ENCODE measurements around the gene ZNF396.
A peak's percentile ranks its signal among the peaks of the same experiment; 100 is the strongest.

Gene ZNF396

DNA sequence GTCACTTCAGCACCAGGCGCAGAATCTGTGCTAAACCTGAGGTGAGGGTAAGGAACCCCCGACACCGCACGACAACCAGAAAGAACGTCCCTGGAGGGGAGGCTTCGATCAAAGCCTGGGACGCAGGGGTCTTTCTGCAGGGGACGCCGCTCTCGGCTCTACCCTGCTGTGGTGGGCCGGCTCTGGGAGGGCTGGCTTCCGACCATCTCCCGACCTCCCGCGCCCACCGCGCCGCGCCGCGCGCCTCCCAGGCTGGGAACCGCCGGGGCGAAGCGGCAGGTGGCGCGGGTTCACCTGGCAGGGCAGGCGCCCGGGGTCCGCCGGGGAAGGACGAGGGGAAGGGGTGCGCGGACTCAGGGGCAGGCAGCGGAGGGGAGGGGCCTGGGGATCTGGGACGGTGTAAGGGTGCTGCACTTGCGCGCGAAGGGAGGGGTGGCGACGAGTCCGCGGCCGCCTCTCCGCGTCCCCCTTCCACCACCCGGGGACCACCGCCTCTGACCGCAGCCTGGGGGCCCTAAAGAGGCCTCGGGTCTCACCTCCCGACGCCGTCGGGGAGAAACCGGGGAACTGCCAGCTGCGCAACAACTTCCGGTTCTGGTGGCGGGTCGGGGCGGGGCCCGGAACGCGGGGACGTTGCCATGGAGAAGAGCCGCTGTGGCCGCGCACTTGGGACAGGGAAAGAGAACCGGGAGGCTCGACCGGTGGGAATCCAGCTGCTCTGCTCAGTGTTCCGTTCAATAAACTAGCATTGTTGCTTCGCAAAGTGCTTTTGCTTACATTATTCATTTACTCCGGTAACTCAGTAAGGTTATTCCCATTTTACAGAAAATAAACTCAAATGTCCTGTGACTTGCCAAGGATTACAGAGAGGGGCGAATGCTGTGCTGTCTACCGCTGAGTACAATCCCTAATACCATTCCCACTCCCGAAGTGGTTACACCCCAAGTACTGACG, at the start of gene ZNF396:
Gene ZNF396, minus strand, starts transcription at position 596 of the 954 bp plus-strand sequence. CDS start 3,045 bp downstream, outside the sequence.
- DNase-seq (ENCODE audit: low read depth in 3 of 3): peak; percentile 37 to 51 (median 49)

- DNase-seq (ENCODE audit: low read depth in 3 of 3): no peak
These were observed 49.6 kb upstream of the ZNF396 start for GRCh38 chr18:35426786-35427185.

- no peak for DNase-seq (ENCODE audit: low read depth in 3 of 3)
These were observed 47.2 kb upstream of the ZNF396 start for GRCh38 chr18:35424356-35424755.

DNA sequence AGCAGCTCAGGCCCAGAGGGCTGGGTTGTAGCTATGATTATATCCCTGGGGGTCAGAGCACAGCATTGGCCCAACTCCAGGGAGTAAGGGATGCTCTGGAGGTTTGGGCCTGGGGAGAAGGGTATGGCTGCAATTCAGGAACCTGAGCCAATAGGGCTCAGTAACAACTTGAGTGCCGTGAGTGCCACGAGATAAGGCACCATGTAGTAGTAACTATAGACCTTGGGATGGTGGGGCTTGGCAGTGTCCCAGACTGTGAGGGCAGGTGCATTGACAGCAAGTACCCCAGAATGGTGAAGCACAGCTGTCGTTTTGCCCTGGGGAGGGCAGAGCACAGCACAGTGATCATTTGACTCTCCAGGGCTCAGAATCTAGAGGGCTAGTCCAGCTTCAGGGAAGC, 45.1 kb upstream of the ZNF396 start:
- no peak for DNase-seq (ENCODE audit: low read depth in 3 of 3)

DNA sequence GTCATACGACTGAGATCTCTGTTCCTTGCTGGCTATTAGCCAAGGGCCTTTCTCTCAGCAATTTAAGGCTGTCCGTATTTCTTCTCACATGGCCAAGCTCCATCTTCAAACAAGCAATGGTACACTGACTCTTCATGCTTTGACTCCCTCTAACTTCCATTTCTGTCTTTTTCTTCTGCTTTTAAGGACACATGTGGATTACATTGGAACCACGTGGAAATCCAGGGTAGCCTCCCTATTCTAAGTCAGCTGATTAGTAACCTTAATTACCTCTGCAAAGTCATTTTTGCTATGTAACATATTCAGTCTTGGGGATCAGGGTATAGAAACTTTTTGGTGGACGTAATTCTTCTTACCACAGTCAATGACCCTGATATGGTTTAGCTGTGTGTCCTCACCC, 41.5 kb upstream of the ZNF396 start:
- DNase-seq (ENCODE audit: low read depth in 3 of 3): no peak

DNA sequence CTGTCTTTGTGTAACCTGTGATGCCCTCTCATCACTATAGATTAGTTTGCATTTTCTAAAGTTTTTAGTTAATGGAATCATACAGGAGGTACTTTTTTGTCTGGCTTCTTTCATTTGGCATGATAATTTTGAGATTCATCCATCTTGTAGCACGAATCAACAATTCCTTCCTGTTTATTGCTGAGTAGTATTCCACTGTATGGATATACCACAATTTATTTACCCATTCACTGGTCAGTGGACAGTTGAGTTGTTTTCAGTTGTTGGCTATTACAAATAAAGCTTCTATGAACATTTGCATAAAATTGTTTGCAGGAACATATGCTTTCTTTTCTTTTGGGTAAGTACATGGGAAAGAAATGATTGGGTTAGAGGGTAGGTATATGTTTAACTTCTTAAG, 40.1 kb upstream of the ZNF396 start:
- no peak for DNase-seq (ENCODE audit: low read depth in 3 of 3)

- no peak for DNase-seq (ENCODE audit: low read depth in 3 of 3)
These were observed 38.5 kb upstream of the ZNF396 start for GRCh38 chr18:35415511-35416073.

GRCh38 chr18:35413163-35413511, 36.0 kb upstream of the ZNF396 start:
- DNase-seq (ENCODE audit: low read depth in 3 of 3): no peak

- DNase-seq (ENCODE audit: low read depth in 3 of 3): no peak
These were observed 34.7 kb upstream of the ZNF396 start for GRCh38 chr18:35411625-35412351.

DNA sequence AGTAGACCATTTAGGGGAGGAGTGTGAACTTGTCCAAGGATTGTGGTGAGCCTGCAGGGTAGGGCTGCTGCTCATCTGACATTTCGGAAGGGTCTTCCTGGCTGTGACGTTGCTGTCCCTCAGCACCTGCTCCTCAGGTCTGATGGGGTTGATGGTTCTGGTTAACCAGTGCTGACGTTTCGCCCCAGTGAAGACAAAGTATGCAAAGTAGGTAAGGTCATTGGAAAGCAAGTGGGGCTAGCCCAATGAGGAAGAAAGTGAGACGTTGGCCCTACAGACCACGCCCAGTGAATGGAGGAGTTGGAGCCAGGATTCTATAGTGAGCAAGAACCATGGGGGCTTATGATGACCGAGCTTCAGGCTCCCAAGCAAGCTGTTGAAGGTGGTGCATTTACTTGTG, 33.4 kb upstream of the ZNF396 start:
- DNase-seq (ENCODE audit: low read depth in 3 of 3): no peak

DNA sequence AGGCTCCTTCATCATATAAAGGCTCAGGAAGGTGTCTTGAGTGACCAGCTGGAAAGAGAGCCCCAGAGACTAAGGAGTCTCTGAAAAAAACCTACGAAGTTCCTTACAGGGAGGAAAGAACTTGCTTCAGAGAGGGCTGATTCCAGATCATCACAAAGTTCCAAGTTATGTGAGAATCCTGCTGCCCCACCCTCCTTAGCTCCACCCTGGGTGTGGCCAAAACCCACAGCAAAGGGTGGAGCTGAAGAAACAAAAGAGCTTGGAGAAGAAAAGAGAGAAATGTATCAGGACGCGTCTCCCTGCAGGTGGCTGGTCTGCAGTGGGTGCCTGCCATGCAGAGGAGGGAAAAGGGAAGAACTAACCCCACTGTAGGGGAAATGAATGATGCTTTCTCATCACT, 32.8 kb upstream of the ZNF396 start:
- DNase-seq (ENCODE audit: low read depth in 3 of 3): no peak

GRCh38 chr18:35408843-35409261, 31.7 kb upstream of the ZNF396 start:
- DNase-seq (ENCODE audit: low read depth in 3 of 3): no peak

DNA sequence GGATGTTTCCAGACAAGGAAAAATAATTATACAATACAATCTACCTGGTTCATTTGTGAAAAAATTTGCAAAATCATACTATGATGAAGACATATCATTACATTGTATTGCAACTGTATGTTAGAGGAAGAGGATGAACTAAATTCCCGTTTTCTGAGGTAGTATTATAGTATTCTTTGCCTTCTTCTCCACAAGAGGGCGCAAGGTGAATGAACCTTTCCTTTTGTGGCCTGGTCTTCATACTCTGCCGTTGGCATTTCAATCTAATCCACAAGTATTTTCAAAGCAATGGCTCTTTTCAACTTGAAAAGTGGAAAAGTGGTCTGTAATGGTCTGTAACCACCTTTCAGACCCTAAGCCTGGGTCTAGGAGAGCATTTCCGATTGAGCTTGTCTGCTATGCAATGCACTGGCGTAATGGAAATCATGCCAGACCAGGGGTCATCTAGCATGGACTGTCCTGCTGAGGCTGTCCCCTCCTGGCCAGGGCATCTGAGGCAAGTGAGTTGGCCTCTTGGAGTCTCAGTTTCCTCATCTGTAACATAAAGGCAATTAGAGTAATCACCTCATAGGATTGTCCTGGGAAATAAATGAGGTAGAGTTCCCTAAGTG, 30.8 kb upstream of the ZNF396 start:
- peak in 1 of 3 experiments; percentile 17 for DNase-seq (ENCODE audit: low read depth in 3 of 3)

DNA sequence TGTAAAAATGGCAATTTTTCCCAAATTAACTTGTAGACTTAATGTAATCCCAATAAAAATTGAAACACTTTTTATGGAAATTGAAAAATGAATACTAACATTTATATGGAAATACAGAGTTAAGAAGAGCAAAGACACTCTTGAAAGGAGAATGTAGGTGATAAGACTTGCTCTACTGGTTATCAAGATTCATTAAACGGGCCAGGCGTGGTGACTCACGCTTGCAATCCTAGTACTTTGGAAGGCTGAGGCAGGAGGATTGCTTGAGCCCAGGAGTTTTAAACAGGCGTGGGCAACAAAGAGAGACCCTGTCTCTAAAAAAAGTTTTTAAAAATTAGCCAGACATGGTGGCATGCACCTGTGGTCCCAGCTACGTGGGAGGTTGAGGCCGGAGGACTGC, 29.5 kb upstream of the ZNF396 start:
- no peak for DNase-seq (ENCODE audit: low read depth in 3 of 3)

GRCh38 chr18:35397976-35398375, 20.8 kb upstream of the ZNF396 start:
- DNase-seq (ENCODE audit: low read depth in 3 of 3): no peak

- no peak for DNase-seq (ENCODE audit: low read depth in 3 of 3)
These were observed 16.6 kb upstream of the ZNF396 start for GRCh38 chr18:35393716-35394115.

GRCh38 chr18:35392375-35392774, 15.2 kb upstream of the ZNF396 start:
- no peak for DNase-seq (ENCODE audit: low read depth in 3 of 3)

DNA sequence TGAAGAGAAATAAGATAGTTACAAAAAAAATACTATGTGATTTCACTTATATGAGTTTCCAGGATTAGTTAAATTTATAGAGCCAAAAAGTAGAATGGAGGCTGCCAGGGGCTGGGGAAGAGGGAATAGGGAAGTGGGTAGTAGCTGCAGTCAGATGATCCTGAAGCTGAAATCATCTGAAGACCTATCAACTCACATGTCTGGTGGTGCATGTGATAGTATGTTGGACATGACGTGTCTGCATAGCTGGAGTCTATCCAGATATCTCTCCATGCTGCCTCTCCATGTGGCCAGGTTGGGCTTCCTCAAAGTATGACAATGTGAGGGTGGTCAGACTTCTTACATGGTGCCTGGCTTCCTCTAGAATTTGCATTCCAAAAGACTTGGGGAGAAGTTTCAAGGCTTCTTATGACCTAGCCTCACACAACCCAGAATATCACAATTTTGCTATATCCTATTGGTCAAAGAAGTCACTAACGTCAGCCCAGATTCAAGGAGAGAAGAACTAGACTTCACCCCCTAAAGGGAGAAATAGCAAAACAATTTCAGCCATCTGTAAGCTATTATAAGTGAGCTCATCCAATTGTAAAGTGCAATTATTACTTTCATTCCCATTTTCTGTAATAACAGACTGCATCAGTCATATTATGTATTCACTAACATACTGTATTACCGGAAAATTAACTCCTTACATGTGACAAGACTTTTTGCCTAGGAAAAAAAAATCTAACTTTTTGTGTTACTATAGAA, 14.0 kb upstream of the ZNF396 start:
- DNase-seq (ENCODE audit: low read depth in 3 of 3): no peak

- no peak for DNase-seq (ENCODE audit: low read depth in 3 of 3)
These were observed 12.0 kb upstream of the ZNF396 start for GRCh38 chr18:35389095-35389618.

GRCh38 chr18:35387152-35387571, 10.0 kb upstream of the ZNF396 start:
- DNase-seq (ENCODE audit: low read depth in 3 of 3): no peak

DNA sequence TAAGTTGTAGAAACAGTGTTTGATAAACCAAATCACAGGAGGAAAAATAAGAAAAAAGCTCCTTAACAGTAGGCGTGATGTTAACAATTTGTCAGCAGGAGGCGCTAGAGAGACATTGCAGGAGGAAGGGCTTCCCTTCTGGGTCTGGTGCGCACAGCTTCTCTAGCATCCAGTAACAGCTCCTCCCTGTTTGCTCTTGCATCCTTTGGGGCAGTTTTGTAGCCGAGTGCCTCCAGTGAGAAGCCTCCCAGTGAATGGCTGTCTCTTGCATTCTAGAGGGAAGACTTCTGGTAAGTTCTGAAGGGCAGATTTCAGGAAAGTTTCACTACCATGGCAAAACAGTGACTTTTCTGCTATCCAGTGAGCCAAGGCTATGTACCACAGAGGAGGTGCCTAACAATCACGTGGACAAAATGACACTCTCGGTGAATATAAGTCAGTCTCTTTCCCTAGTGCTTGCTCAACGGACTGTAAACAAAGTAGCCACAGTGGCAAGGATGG, 9.5 kb upstream of the ZNF396 start:
- peak in 2 of 3 experiments; percentile 13 to 37 for DNase-seq (ENCODE audit: low read depth in 3 of 3)
